Fibroblast of lung (primary cell): ENCODE measurements around the gene KRT84. TPM values are rescaled to one million over a fixed set of nuclear protein-coding genes. Genes with fewer than 3 reads are reported as not detected.

Source experiments
- DNase-seq, 2 donors: peaks; one replicate each; pipeline versions ENCODE4 v3.0.0 to v3.0.0-alpha.2; 2010; ENCODE audit warnings: low read depth in 2 of 2
- H2AFZ ChIP-seq: 2 replicates; pipeline ENCODE4 v1.5.1; 2012; ENCODE audit warnings: low read length, control low read depth, inconsistent platforms
- H3K27ac ChIP-seq: 2 replicates; pipeline ENCODE4 v1.5.1; 2011; ENCODE audit warnings: low read length, control low read depth; ENCODE audit not compliant: insufficient read depth
- H3K27me3 ChIP-seq: 2 replicates; pipeline ENCODE4 v1.5.1; 2011; ENCODE audit warnings: mild to moderate bottlenecking, low read length; ENCODE audit not compliant: control insufficient read depth, insufficient read depth
- H3K36me3 ChIP-seq: 2 replicates; pipeline ENCODE4 v1.5.1; 2011; ENCODE audit warnings: low read length; ENCODE audit not compliant: control insufficient read depth, insufficient read depth
- H3K4me1 ChIP-seq: 2 replicates; pipeline ENCODE4 v1.5.1; 2011; ENCODE audit warnings: low read length; ENCODE audit not compliant: control insufficient read depth, insufficient read depth; ENCODE audit errors: extremely low read depth
- H3K4me2 ChIP-seq: 2 replicates; pipeline ENCODE4 v1.5.1; 2011; ENCODE audit warnings: low read length, control low read depth; ENCODE audit not compliant: insufficient read depth; ENCODE audit errors: extremely low read depth
- H3K4me3 ChIP-seq, 4 experiments: fragments of 200-600 bp in 1 of 4; sonication (generic) in 1 of 4; replicated peaks in 1 of 4; 2 replicates each; pipeline ENCODE4 v1.5.1; 2011 to 2016; ENCODE audit warnings: low read length in 4 of 4, low read depth in 3 of 4, mild to moderate bottlenecking in 3 of 4, control low read depth in 2 of 4, inconsistent platforms in 1 of 4, mixed read lengths in 1 of 4; ENCODE audit not compliant: insufficient read depth in 1 of 4; ENCODE audit errors: control extremely low read depth in 1 of 4
- H3K79me2 ChIP-seq: 2 replicates; pipeline ENCODE4 v1.5.1; 2012; ENCODE audit warnings: mild to moderate bottlenecking, low read length, inconsistent platforms; ENCODE audit not compliant: control insufficient read depth, insufficient read depth
- H3K9ac ChIP-seq: 2 replicates; pipeline ENCODE4 v1.5.1; 2011; ENCODE audit warnings: mild to moderate bottlenecking, low read length, control low read depth; ENCODE audit not compliant: insufficient read depth
- H3K9me3 ChIP-seq: 2 replicates; pipeline ENCODE4 v1.5.1; 2012; ENCODE audit warnings: low read depth, low read length; ENCODE audit not compliant: control insufficient read depth, insufficient read depth
- H4K20me1 ChIP-seq: 2 replicates; pipeline ENCODE4 v1.5.1; 2011; ENCODE audit warnings: low read length; ENCODE audit not compliant: control insufficient read depth, insufficient read depth; ENCODE audit errors: extremely low read depth
- EZH2 ChIP-seq: IDR thresholded peaks from 2 replicates; pipeline ENCODE4 v1.5.1; 2012; ENCODE audit warnings: low read length, control low read depth, mild to moderate bottlenecking; ENCODE audit errors: missing control alignments
- polyA plus RNA-seq, 2 donors: library from polyadenylated mRNA; depleted of rRNA in 1 of 2; stranded (reverse) in 1 of 2; unstranded in 1 of 2; fragments of >200 nt; gene quantifications; 2 replicates each; pipeline ENCODE4 v1.2.1, GENCODE V29; 2011 to 2012; ENCODE audit warnings: missing spikeins in 1 of 2
- total RNA-seq: library from RNA; depleted of rRNA; stranded (reverse); fragments of >200 nt; gene quantifications from 2 replicates; pipeline ENCODE4 v1.2.1, GENCODE V29; 2014
- TF ChIP-seq, protein P1 (sequence below), 2 donors: IDR thresholded peaks in 1 of 2; conservative IDR thresholded peaks in 1 of 2; 1 replicate in 1 of 2; 2 replicates in 1 of 2; pipeline ENCODE4 v1.5.1; 2011 to 2012; ENCODE audit warnings: low read length in 2 of 2, control low read depth in 1 of 2, inconsistent platforms in 1 of 2, low read depth in 1 of 2, mild to moderate bottlenecking in 1 of 2

Gene KRT84
- total and polyA plus RNA-seq, 2 donors (not counting 1 experiment from before 2014, with no cell fraction given): not detected

DNA sequence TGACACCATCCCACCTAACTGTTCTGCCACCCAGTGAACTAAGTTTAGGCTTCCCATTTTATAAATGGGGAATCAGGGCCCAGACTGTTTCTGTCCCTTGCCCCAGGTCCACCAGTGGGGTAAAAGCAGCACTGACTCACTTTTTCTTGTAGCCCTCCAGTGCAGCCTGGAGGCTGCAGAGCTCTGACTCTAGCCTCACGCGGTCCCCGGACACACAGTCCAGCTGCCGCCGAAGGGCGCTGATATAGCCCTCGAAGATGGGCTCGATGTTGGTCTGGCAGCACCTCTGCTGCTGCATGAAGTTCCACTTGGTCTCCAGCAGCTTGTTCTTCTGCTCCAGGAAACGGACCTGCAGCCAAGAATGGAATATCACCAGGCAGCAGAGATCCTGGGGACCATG is 18.1 kb upstream of the KRT84 start:
- Histone ChIP-seq H3K27me3 (peaks cover 7% of the 10 kb centered on the region), H3K79me2 (no peaks in the 10 kb centered on the region), H4K20me1 (no peaks in the 10 kb centered on the region), H3K4me1 (no peaks in the 10 kb centered on the region), H3K4me2 (no peak overlapping the region), H3K36me3 (no peaks in the 10 kb centered on the region), H3K27ac (no peak overlapping the region), H3K9me3 (no peaks in the 10 kb centered on the region), H3K9ac (no peak overlapping the region), H2AFZ (no peak overlapping the region), H3K4me3 (no peak overlapping the region)
- TF ChIP-seq, protein P1, sequence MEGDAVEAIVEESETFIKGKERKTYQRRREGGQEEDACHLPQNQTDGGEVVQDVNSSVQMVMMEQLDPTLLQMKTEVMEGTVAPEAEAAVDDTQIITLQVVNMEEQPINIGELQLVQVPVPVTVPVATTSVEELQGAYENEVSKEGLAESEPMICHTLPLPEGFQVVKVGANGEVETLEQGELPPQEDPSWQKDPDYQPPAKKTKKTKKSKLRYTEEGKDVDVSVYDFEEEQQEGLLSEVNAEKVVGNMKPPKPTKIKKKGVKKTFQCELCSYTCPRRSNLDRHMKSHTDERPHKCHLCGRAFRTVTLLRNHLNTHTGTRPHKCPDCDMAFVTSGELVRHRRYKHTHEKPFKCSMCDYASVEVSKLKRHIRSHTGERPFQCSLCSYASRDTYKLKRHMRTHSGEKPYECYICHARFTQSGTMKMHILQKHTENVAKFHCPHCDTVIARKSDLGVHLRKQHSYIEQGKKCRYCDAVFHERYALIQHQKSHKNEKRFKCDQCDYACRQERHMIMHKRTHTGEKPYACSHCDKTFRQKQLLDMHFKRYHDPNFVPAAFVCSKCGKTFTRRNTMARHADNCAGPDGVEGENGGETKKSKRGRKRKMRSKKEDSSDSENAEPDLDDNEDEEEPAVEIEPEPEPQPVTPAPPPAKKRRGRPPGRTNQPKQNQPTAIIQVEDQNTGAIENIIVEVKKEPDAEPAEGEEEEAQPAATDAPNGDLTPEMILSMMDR (conservative IDR thresholded peaks at IDR 0.05 in 1 of 2, IDR thresholded peaks at IDR 0.05 in 1 of 2; ENCODE audit: low read depth in 1 of 2, low read length in 2 of 2): no peak
- TF ChIP-seq EZH2: no peak
- no peak for DNase-seq

DNA sequence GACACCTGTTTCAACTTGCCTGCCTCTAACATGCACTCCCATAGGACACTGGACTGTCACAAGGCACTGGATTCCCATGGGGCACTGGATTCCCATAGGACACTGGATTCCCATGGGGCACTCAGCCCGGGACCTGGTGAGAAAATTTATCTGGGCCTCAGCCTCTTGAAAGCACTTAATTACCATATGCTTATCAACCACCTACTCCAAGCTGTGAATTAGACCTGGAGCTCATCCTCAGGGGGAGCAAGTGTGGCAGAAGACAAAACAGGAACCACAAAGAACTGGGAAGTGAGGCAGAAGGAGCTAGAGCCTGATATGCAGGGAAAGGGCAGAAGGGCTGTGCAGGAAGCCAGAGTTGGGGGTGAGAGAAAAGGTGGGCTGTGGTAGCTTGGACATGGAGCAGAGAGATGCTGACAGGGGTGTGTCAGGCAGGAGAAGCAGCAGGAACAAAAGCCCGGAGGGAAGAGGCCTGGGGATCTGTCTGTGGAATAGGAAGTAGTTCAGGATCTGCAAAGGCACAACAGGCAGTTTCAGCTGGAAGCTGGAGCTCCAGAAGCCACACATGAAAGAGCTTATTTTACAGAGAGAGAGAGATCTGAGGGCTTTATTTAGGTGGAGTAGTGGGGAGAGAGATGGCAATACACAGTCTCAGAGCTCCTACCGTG is 17.6 kb upstream of the KRT84 start:
- no peaks in the 10 kb centered on the region for H4K20me1 ChIP-seq

DNA sequence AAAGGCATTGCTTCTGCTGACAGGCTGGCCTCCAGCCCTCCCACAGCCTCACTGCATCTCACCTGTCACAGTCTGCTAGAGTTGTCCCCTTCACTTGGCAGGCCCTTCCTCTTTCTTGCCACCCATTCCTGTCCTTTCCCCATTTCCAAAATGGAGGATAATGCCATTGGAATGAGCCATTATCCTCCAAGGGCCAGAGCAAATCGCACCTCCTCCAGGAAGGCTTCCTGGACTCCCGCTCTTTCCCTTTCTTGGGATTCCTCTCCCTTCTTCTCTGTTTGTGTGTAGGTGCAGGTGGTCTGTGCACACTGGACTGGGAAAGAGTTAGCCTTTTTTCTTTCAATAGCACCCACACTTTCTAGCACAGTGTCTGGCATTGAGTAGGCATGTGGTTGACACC is 16.9 kb upstream of the KRT84 start:
- Histone ChIP-seq H3K4me2 (no peak overlapping the region), H3K27me3 (peaks cover 7% of the 10 kb centered on the region), H2AFZ (no peak overlapping the region), H4K20me1 (no peaks in the 10 kb centered on the region), H3K36me3 (no peaks in the 10 kb centered on the region), H3K27ac (no peak overlapping the region), H3K79me2 (no peaks in the 10 kb centered on the region), H3K4me1 (no peaks in the 10 kb centered on the region), H3K9me3 (no peaks in the 10 kb centered on the region), H3K4me3 (no peak overlapping the region), H3K9ac (no peak overlapping the region)
- DNase-seq: no peak
- TF ChIP-seq EZH2: no peak
- TF ChIP-seq, protein P1 (conservative IDR thresholded peaks at IDR 0.05 in 1 of 2, IDR thresholded peaks at IDR 0.05 in 1 of 2; ENCODE audit: low read depth in 1 of 2, low read length in 2 of 2): no peak

More for the DNA sequence above, 17.6 kb upstream of the KRT84 start:
- no peak overlapping the region for H2AFZ ChIP-seq
- no peak overlapping the region for H3K9ac ChIP-seq
- no peaks in the 10 kb centered on the region for H3K79me2 ChIP-seq
- no peaks in the 10 kb centered on the region for H3K36me3 ChIP-seq
- no peak overlapping the region for H3K4me3 ChIP-seq
- H3K4me1 ChIP-seq: no peaks in the 10 kb centered on the region
- H3K27me3 ChIP-seq: peaks cover 7% of the 10 kb centered on the region
- TF ChIP-seq, protein P1 (conservative IDR thresholded peaks at IDR 0.05 in 1 of 2, IDR thresholded peaks at IDR 0.05 in 1 of 2; ENCODE audit: low read depth in 1 of 2, low read length in 2 of 2): no peak
- TF ChIP-seq EZH2: no peak
- H3K4me2 ChIP-seq: no peak overlapping the region
- H3K27ac ChIP-seq: no peak overlapping the region
- DNase-seq: no peak
- H3K9me3 ChIP-seq: no peaks in the 10 kb centered on the region
